GM18508 (cell line): ENCODE results near the gene PAQR5.
"Not testable (repeated sequence)": the region's sequence is repeated elsewhere in the genome, so short reads cannot be mapped to it uniquely, and the experiment has no call there.

ENCODE experiments used
- ATAC-seq: cut with Tn5 transposase; IDR thresholded peaks from one replicate; pipeline ENCODE4 v1.9.1; 2021; ENCODE audit warnings: moderate number of reproducible peaks; ENCODE audit not compliant: insufficient read depth, unreplicated experiment

Gene PAQR5

GRCh38 chr15:69314736-69315135 is 16.0 kb downstream of the PAQR5 start:
- no peak for ATAC-seq

DNA sequence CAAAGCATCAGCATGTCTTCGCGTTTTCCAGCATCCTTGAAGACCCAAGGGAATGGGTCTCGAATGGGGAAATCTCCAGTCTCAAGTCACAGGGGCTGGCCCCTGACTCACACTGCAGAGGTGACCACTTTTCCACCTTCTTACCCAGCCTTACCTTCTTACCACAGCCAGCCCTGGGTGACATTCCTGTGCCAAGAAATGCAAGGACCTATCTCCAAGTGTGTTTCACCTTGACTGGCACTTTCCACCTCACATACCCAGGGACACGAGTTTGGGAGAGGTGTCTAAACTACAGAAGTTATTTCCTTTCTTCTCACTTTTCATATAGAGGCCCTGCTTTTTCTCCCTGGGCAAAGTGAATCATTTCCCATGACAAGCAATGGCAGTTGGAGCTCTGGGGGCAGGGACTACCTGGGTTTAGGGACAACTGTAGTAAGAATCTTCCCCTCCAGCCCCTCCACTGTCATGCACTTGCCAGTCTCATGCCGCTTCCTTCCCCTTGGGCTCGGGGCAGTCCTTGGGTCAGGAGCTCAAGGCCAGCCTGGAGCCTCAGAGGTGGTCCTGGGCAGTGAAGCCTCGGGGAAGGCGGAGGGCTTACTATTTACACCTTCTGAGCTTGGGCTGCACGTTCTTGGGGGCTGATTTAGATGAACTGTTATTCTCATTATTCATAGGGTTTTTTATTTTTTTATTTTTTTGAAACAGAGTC is 16.8 kb downstream of the PAQR5 start:
- no peak for ATAC-seq

DNA sequence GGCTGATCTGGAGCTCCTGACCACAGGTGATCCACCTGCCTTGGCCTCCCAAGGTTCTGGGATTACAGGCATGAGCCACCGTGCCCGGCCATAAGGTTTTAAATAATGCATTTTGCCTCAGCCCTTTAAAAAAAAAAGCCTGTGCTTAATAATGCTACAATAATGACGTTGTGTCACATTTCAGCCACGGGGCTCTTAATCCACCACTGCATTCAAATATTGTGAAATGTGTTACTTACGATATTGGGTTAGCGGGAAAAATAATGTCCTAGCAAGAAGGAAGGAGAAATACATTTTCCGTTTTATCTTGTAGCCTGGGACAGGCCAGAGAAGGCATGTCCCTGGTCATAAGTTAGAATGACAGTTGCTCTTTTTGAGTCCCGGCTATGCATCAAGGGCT is 17.6 kb downstream of the PAQR5 start:
- no peak for ATAC-seq

- ATAC-seq, result no peak
These were observed 18.7 kb downstream of the PAQR5 start for GRCh38 chr15:69317392-69317841.

GRCh38 chr15:69318033-69318432 is 19.3 kb downstream of the PAQR5 start:
- no peak for ATAC-seq

- no peak for ATAC-seq
These were observed 21.0 kb downstream of the PAQR5 start for GRCh38 chr15:69319384-69320375.

DNA sequence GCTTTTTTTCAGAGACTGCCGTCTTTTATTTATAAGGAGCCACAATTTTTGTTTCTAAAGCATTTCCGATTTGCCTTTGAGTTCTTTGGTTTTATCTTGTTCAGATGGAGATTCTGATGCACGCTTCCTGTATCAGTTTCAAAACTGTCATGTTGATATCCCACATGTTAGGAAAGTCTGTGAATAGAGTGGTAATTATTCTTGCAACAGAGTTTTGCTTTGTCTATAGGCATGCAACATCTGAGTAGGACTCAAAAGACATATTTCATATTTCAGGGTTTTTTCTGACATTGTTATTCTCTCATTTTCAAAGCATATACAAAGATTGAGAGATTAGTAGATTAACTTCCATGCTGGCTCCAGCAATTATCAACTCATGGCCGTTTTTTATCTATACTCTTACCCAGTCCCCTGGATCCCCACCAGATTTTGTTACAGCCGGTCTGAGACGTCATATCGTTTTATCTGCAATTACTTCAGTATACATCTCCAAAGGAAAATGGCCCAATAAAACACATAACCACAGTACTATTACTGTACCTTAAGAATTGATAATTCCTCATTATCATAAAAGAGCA is 22.4 kb downstream of the PAQR5 start:
- no peak for ATAC-seq

DNA sequence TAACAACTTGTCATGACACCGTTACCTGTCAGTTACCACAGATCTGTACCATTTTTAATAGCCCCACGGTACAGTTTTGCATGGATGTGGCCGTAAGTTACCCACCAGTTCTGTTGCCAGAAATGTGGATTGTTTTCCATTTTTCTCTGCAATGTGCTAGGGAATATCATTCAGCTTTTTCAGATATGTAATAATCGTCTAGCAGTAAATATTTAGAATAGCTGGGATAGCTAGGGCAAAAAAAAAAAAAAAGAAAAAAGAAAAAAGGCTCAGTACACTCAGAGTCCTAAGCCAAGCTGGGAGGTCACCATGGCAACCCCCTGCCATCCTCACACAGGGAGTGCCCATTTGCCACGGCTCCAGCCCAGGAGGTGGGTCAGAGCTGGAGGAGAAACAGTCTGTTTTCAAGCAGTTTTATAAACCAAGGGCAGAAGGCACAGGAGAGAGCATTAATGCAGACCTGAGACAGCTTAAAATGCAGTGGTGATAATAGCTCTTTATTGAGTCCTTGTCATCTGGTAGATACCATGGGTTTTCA is 25.2 kb downstream of the PAQR5 start:
- no peak for ATAC-seq

DNA sequence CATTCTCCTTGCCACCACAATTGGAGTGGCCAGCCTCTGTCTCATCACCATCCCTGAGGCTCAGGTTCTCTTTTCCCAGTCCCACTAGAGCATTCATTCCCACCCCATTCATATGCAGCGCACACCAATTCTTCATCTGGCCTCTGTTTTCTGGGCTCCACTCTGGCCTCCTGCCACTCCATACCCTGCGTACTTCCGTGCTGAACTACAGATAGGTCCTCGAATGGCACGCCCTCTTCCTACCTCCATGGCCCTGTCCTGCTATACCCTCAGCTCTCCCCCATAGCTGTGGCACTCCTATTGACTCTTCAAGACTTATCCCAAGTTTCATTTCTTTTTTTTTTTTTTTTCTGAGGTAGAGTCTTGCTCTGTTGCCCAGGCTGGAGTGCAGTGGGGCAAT is 25.9 kb downstream of the PAQR5 start:
- no peak for ATAC-seq

DNA sequence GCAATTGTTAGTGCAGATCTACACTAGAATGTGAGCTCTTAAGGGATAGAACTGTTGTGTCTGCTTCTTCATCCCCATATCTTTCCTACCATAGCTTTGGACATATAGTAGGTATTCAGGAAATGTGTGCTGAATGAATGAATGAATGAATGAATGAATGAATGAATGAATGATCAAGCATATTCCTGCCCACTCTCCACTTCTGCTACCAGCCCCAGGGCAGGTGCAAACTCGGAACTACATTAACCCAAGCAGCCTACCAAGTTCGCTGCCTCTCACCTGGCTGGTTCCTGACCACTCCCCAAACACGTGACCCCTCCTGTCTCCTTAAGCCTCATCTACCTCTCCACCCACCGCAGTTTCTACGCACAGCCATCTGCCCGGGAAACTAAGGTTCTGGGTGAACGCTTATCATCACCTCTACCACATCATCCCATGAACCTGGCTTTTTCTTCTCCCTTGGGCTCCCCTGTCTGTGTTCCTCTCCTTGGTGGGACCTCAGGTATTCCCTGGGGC is 26.8 kb downstream of the PAQR5 start:
- ATAC-seq, result no peak

DNA sequence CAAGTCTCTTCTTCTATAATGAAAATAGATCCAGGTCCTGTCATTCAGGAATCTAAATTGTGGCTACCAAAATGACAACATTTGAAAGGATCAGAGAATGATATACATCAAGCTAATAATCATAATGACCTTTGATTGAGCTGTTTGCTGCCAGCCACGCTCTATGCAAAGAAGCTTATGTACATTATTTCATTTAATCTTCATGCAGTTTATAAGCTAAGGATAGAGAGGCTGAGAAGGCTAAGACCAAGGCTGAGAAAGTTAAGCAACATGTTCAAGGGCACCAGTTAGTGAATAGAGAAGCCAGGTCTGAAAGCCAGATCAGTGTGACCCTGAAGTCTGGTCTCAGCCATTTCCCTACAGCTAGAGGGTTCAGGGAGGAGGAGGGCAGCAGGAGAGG is 29.4 kb downstream of the PAQR5 start:
- no peak for ATAC-seq

- ATAC-seq, result no peak
These were observed 30.0 kb downstream of the PAQR5 start for GRCh38 chr15:69328739-69329138.

DNA sequence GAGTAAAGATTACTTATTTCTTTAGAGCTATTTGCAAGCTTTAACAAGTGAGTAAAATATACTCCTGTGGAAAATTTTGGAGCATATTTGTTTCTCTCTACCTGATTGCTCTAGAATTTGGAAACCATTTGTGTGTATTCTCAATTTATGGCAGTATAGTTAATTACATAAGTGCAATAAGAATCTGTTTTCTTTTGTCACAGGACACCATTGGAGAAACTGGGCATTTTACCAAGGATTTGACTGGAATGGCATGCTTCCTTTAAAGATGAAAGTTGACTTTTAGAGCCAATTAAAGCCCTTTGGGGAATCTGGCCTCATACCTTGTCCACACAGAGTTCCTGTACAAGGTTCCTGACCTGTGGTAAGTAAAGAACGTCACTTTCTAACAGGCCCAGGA is 38.4 kb downstream of the PAQR5 start:
- no peak for ATAC-seq

- no peak for ATAC-seq
These were observed 40.0 kb downstream of the PAQR5 start for GRCh38 chr15:69338535-69339213.

DNA sequence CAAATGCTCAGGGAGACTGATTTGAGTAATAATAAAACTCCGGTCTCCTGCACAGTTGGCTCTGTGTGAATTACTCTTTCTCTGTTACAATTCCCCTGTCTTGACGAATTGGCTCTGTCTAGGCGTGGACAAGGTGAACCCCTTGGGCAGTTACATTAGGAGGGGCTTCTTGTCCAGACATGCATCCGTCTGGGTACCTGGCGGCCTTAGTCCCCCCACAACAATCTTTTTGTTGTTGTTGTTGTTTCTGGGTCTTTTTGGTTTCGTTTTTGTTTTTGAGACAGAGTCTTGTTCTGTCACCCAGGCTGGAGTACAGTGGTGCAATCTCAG is 40.5 kb downstream of the PAQR5 start:
- ATAC-seq, result not testable (repeated sequence)

DNA sequence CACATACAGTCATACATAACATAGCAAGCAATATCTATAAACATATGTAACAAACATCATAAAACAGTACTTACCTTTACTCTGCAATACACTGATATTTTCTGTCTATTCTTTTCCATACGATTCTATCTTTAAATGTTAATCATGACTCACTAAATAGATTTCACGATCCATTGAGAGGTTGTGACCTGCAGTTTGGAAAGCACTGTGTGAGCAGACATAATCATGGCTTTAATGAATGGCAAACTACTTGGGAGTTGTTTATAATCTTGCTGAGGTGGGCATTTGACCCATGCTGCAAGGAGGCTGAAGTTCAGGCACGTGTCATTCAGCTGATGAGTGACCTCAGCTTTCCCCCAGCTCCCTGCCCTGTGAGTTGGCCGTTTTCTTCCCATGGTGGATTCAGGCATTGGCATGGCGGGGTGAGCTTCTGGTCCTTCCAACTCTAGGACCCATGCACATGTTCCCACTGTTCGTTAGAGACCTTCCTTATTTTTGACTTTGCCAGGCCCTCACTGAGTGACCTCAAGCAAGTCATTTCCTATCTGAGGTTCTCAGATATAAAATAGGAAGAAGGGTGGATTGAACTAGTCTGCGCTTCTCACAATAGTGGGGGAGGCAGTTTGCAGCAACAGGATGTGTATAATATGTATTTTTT is 41.7 kb downstream of the PAQR5 start:
- ATAC-seq, result no peak

- no peak for ATAC-seq
These were observed 42.6 kb downstream of the PAQR5 start for GRCh38 chr15:69341356-69341755.

GRCh38 chr15:69342460-69343076 is 43.9 kb downstream of the PAQR5 start:
- ATAC-seq, result no peak

DNA sequence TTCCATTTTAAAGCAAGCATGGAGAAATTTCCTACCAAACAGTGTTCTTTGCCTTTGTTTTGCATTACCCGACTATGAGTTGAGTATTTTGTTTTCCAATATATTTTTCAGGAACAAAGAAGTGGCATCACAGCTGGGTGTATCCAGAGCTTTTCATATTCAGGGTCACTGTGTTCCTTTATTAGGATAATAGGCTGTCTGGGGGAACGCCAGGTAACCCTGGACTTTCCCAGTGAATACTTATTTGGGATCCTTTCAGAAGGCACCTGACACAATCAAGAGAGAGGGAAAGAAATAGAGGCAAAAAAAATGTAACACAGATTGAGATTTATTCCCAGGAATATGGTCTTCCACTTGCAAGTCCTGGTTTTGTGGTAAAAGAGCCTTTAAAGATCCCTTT is 44.4 kb downstream of the PAQR5 start:
- ATAC-seq, result no peak
